Gastrocnemius medialis (tissue), 4 donors: ENCODE results near the gene MOSMO. TPM values are rescaled to one million over a fixed set of nuclear protein-coding genes. Genes with fewer than 3 reads are reported as not detected.

ENCODE experiments used
- ATAC-seq, 2 donors: fragments of 150-250 bp; one replicate each; pipeline ENCODE4 v1.9.1; 2016
- DNase-seq, 2 donors: peaks; one replicate each; pipeline ENCODE4 v3.0.0-alpha.2; 2019
- H3K27ac ChIP-seq, 4 donors: fragments of 200-600 bp; sonication (generic); 1 replicate in 1 of 4; 2 replicates in 3 of 4; pipeline ENCODE4 v1.5.1; 2016 to 2018; ENCODE audit warnings: mild to moderate bottlenecking in 2 of 4, moderate library complexity in 1 of 4
- H3K27me3 ChIP-seq, 3 donors: fragments of 200-600 bp; sonication (generic) in 2 of 3; 1 replicate in 1 of 3; 2 replicates in 2 of 3; pipeline versions ENCODE4 v1.5.1 to v1.6.0; 2016 to 2019; ENCODE audit warnings: mild to moderate bottlenecking in 1 of 3, moderate library complexity in 1 of 3
- H3K36me3 ChIP-seq, 2 donors: fragments of 200-600 bp; sonication (generic) in 1 of 2; one replicate each; pipeline ENCODE4 v1.5.1; 2017 to 2018
- H3K4me1 ChIP-seq, 2 donors: fragments of 200-600 bp; sonication (generic) in 1 of 2; one replicate each; pipeline ENCODE4 v1.5.1; 2016 to 2017; ENCODE audit warnings: mild to moderate bottlenecking in 2 of 2
- H3K4me3 ChIP-seq, 4 donors: fragments of 200-600 bp; sonication (generic) in 3 of 4; 1 replicate in 1 of 4; 2 replicates in 3 of 4; pipeline ENCODE4 v1.5.1; 2016 to 2019; ENCODE audit warnings: mild to moderate bottlenecking in 2 of 4
- H3K9me3 ChIP-seq, 3 donors: fragments of 200-600 bp; sonication (generic) in 2 of 3; 1 replicate in 1 of 3; 2 replicates in 2 of 3; pipeline ENCODE4 v1.5.1; 2016 to 2019
- CTCF ChIP-seq, 5 experiments: fragments of 450-650 bp in 3 of 5; fragments of 200-600 bp in 2 of 5; sonication (generic) in 2 of 5; IDR thresholded peaks in 4 of 5; conservative IDR thresholded peaks in 1 of 5; 1 replicate in 4 of 5; 2 replicates in 1 of 5; pipeline ENCODE4 v1.5.1; 2016 to 2019; ENCODE audit warnings: antibody characterized with exemption in 5 of 5, mild to moderate bottlenecking in 3 of 5, moderate library complexity in 3 of 5
- POLR2A ChIP-seq, 2 donors: fragments of 450-650 bp; IDR thresholded peaks; one replicate each; pipeline ENCODE4 v1.6.1; 2017; ENCODE audit warnings: antibody characterized with exemption in 2 of 2, mild to moderate bottlenecking in 2 of 2, moderate library complexity in 2 of 2
- in situ Hi-C, 4 donors: fragments of 200-750 bp; cut with MboI; loops; one replicate each; pipeline versions ENCODE4 v1.15.0 to v1.8.0; 2017; ENCODE audit warnings: low sequenced_read_pairs in 4 of 4
- intact Hi-C: fragments of 100-400 bp; cut with DNase I; formaldehyde crosslinking; loops from one replicate; pipeline ENCODE4 v1.15.1; 2023; ENCODE audit warnings: low total_unique reads
- total RNA-seq, 4 donors: library from RNA; depleted of rRNA; stranded (reverse); fragments of >200 nt; gene quantifications; one replicate each; pipeline versions ENCODE4 v1.1.0 to v1.2.3, GENCODE V29; 2016

MOSMO gene
- total RNA-seq, 4 donors from 2014 or later, result 12.6 to 17.6 (median 13.9) TPM

- Histone ChIP-seq H3K27me3 (no peaks in the 10 kb centered on the region), H3K36me3 (no peaks in the 10 kb centered on the region), H3K4me1 (peaks cover 4 to 9% of the 10 kb centered on the region in 2 donors), H3K9me3 (no peaks in the 10 kb centered on the region), H3K4me3 (no peak within 1 kb of the TSS), H3K27ac (no peak within 1 kb of the TSS)
- intact Hi-C loops (no loop called here), in situ Hi-C loops (loop anchor here in 1 of 4 donors (10.0 kb wide), 1 partner anchor 92 kb away; no protein-coding TSS in a partner anchor)
- DNase-seq (no peak), ATAC-seq (no peak)
- no peak for TF ChIP-seq POLR2A (IDR thresholded peaks at IDR 0.05)
- no peak for TF ChIP-seq CTCF (IDR thresholded peaks at IDR 0.05 in 4 of 5, conservative IDR thresholded peaks at IDR 0.05 in 1 of 5)
Measured at GRCh38 chr16:22092143-22092933, 84.4 kb downstream of the MOSMO start, which contains the start of gene VWA3A. Gene VWA3A, plus strand, starts transcription at chr16:22092541. Its CDS starts 97 bp downstream, at chr16:22092638.

- Histone ChIP-seq H3K36me3 (no peaks in the 10 kb centered on the region), H3K9me3 (no peaks in the 10 kb centered on the region), H3K27ac (no peak overlapping the region), H3K4me1 (peaks cover 4 to 7% of the 10 kb centered on the region in 2 donors), H3K27me3 (no peaks in the 10 kb centered on the region), H3K4me3 (no peak overlapping the region)
- no peak for TF ChIP-seq CTCF (IDR thresholded peaks at IDR 0.05 in 4 of 5, conservative IDR thresholded peaks at IDR 0.05 in 1 of 5)
- no peak for TF ChIP-seq POLR2A (IDR thresholded peaks at IDR 0.05)
- no peak for DNase-seq
- in situ Hi-C loops, result loop anchor here in 1 of 4 donors (10.0 kb wide), 1 partner anchor 91 kb away; no protein-coding TSS in a partner anchor
- intact Hi-C loops, result no loop called here
- no peak for ATAC-seq
Measured at GRCh38 chr16:22093331-22093730, 85.4 kb downstream of the MOSMO start.

DNA sequence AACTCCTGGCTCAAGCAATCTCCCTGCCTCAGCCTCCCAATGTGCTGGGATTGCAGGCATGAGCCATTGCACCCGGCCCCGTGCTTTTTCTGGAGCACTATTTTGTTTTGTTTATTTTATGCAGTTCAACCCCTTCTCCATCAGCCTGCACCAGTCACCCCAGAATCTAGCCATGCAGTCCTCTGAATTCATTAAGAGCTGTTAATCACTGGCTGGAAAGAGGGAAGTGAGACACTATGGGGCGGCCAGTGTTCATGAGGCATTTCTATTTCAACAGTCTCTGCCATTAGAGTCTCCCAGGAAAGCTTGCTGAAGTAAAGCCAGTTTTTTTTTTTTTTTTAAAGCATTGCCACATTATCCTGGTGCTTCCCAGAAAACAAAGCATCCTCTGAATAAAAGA, 86.1 kb downstream of the MOSMO start:
- no peaks in the 10 kb centered on the region for H3K36me3 ChIP-seq
- no peaks in the 10 kb centered on the region for H3K9me3 ChIP-seq
- no peak overlapping the region for H3K4me3 ChIP-seq
- H3K4me1 ChIP-seq, result peaks cover 0 to 4% of the 10 kb centered on the region in 2 donors
- TF ChIP-seq POLR2A (IDR thresholded peaks at IDR 0.05) (no peak), CTCF (IDR thresholded peaks at IDR 0.05 in 4 of 5, conservative IDR thresholded peaks at IDR 0.05 in 1 of 5) (no peak)
- no peaks in the 10 kb centered on the region for H3K27me3 ChIP-seq
- in situ Hi-C loops (loop anchor here in 1 of 4 donors (10.0 kb wide), 1 partner anchor 91 kb away; no protein-coding TSS in a partner anchor), intact Hi-C loops (no loop called here)
- no peak for DNase-seq
- no peak overlapping the region for H3K27ac ChIP-seq
- no peak for ATAC-seq

GRCh38 chr16:22098405-22099255, 90.7 kb downstream of the MOSMO start:
- in situ Hi-C loops (loop anchor here in 1 of 4 donors (10.0 kb wide), 1 partner anchor 86 kb away; no protein-coding TSS in a partner anchor), intact Hi-C loops (loop anchor here (5.0 kb wide), 1 partner anchor 96 kb away; the partner anchor contains the start of gene PDZD9)
- no peaks in the 10 kb centered on the region for H3K4me1 ChIP-seq
- H3K36me3 ChIP-seq, result no peaks in the 10 kb centered on the region
- no peak for DNase-seq
- ATAC-seq, result peak; percentile 61 to 77
- H3K27me3 ChIP-seq, result no peaks in the 10 kb centered on the region
- H3K9me3 ChIP-seq, result no peaks in the 10 kb centered on the region
- TF ChIP-seq POLR2A (IDR thresholded peaks at IDR 0.05) (no peak), CTCF (IDR thresholded peaks at IDR 0.05 in 4 of 5, conservative IDR thresholded peaks at IDR 0.05 in 1 of 5) (peak in 3 of 5 experiments; percentile 21 to 60 (median 43))
- H3K27ac ChIP-seq, result no peak overlapping the region
- H3K4me3 ChIP-seq, result no peak overlapping the region
